CD4-positive, alpha-beta T cell treated with Interferon gamma for 1 hour (primary cell): ENCODE data around the gene COL4A1.

Source experiments
- DNase-seq: peaks from one replicate; pipeline ENCODE4 v3.0.0-alpha.2; 2020

Gene COL4A1

DNA sequence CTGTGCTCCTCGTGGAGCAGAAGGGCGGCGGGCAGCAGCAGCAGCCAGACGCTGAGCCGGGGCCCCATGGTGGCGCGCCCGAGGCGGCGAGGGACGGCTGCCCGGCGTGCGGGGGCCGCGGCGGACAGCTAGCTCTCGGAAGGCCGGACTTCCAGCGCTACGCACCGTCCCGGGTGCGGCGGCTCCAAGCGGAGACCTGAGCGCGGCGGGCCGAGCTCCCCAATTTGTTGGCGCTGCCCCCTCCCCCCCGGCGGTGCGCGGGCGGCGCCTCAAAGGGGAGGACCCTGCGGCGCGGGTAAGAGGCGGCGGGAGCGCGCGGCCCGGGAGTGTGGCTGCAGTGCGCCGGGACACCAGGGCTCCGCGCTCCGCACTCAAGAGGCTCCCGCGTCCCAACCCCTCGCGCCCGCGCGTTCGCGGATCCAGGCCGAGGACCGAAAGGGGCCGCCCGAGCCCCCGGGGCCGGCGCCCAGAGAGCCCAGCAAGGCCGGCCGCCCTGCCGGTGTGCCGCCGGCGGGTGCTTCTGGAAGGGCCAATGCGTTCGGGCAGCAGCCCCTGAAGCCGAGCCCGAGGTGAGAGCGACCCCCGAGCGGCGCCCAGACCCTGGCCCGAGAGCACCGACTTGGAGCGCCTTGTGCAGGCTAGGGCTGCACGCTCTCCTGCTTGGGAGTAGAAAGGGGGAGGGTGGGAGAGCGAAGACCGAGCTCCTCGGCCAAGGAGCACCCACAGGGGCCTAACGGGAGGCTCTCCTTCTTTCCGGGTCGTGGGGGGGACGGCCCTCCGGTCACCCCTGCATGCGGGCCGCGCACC, at the start of gene COL4A1, which contains the start of gene COL4A2:
COL4A1 (minus strand) TSS at position 198 of the 807 bp plus-strand sequence; CDS start at position 68, 130 bp downstream.
COL4A2 (plus strand) TSS at position 325 of the 807 bp plus-strand sequence. CDS start 620 bp downstream, outside the sequence.
- no peak for DNase-seq

DNA sequence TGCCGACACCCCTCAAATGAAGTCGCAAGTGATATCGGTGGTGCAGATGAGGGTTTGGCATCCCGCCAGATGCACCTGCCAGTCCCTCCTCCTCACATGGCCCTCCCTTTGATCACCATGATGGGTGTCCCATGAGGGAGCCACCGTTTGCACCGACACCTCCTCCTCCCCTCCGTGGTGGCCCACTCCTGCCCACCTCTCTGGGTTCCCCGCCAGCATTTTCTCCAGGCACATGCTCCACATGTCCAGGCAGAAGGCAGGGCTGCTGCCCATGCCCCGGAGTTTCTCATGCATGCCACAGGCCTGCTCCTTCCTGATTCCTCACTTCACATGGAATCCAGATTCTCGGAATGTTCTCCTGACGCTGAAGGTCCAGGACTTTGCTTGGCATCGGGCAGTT, 49.4 kb upstream of the COL4A1 start:
- DNase-seq = no peak

DNA sequence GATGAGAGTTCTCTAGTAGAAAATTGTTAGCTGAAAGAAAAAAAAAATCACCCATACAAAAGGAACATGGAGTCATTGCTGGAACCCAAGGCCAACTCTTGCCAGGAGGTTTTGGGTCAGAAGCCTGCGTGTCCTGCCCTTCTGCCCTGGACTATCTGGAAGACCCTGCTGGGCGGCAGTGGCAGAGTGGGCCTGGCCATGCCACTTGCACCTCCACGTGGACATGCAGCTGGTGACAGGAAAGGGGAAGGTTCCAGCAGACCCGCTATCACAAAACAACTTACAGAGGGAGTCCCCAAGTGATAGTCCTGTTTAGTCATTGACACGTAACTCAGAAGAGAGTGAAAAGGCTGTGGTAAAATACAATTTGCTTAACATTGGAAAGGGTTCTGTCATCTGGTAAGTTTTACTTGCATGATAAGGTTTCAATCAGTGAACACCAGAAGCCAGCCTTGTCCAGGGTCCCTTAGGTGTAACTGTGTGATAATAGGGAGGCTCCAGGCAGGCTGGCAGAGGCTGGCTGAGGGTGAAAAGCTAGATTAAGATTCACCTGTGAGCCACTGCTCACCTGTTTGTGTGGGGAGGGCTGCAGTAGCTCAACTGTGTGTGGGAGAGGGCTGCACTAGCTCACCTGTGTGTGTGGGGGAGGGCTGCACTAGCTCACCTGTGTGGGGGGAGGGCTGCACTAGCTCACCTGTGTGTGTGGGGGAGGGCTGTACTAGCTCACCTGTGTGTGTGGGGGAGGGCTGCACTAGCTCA, 47.9 kb upstream of the COL4A1 start:
- no peak for DNase-seq

DNA sequence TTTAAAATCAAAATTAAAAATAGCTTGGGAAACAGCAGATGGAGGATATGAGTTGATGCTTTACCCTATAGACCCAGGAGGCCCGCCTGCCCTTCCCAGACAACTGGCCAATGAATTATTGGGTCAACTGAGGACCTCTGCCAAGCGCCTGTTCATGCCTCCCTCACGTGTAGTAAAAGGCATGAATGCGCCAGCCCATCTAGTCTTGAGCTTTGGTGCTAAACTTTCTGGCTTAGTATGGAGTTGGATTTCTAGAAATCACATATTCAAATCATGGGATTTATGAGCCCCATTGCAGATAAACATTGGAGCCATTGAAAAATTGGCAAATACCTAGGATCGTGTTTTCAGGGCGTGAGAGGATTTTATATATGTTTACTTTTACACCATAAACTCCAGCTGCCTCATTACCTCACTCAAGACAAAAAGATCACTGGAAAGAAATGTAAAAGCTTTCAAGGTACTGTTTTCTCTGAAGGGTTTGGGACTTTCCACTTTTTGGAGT, 47.2 kb upstream of the COL4A1 start:
- no peak for DNase-seq

DNA sequence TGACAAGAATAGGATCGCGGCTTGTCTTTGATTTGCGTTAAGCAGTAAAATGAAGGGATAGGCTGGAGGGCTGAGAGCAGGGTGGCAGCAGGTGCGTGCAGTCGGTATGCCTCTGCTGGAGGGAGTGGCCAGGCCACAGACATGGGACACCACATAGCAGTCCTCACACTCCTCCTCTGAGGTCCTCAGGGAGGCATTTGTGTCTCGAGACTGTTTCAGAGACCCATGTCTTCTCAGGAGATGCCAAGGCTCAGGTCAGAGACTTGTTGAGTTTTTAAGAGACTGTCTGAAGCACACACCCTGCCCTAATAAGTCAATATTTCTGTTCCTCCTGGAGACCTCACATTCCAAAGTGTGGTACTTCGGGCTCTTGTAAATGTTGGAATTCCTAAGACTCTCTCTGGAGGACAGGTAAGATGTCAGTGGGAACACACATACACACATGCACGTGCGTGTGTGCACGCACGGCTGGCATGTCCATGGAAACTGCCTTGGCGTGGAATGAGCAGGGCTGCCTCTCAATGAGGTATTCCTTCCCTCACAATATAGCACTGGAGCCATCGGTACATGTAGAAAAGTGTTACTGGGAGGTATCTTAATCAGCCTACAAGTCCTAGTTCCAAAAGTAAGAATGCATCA, 46.5 kb upstream of the COL4A1 start:
- DNase-seq = no peak

DNA sequence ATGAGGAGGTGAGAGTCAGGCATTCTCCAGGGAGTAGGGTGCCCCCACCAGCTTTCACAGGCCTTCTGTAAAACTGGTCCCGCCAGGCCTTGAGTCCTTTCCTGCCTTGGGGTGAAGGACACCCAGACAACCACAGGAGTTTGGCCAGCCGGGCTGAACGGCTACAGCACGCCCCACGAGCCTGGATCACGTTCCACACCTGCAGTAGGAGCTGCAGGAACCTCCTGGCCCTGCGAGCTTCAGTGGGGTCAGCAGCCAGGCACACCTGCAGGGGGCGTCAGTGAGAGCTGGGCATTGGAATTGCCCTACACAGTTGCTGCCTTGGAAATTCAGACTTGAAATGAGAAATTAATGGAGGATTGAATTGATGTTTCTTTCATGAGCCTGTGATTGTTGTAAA, 45.8 kb upstream of the COL4A1 start:
- DNase-seq = no peak

DNA sequence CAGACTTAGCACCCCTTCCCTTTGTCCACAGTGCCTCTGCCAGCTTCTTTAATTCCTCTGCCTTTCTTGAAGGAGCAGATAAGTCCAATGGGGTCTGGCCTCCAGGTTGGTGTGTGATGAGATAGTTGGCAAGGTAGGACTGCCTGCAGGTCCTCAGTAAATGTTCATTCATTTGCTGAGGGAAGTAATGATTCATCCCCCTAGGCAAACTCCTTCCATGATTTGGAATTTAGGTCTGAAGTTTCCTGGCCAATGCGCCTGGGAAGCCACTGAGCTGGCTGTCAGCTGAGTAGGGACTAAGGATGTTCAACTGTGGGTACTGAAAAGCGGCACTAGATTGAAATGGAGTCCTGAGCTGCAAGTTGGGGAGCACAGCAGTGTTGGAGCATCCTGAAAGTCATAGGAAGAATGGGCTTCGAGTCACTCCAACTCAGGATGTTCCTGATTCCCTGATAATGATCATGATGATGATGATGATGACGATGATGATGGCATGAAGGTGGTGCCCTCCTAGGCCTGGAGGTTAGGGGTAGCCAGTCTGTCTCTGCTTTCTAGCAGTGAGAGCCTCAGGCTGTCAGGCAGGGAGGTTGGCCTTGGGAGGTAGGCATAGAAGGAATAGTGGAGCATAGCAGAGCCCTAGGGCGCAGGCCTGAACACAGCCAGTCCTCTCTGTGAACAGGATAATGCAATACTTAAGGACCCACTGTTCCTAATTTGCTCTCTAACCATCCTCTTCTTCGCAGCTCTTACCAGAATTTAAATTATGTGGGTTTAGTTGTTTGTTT, 44.9 kb upstream of the COL4A1 start:
- DNase-seq = no peak

DNA sequence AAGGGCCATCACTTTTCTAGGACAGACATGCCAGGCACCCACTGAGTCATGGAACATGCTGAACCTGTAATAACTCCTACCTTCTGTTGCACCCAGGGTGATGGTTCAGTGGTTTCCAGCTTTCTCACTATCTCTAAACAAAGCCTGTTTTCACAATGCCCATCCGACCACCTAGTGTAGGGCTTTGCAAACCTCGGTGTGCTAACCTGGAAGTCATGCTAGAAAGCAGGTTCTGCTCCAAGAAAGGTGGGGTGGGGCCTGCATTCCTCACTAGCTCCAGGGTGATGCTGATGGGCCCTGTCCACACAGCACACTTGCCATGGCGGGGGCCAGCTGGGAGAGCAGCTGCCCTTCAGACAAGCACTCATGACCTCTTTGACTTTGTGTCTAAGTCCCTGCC, 43.6 kb upstream of the COL4A1 start:
- no peak for DNase-seq

DNA sequence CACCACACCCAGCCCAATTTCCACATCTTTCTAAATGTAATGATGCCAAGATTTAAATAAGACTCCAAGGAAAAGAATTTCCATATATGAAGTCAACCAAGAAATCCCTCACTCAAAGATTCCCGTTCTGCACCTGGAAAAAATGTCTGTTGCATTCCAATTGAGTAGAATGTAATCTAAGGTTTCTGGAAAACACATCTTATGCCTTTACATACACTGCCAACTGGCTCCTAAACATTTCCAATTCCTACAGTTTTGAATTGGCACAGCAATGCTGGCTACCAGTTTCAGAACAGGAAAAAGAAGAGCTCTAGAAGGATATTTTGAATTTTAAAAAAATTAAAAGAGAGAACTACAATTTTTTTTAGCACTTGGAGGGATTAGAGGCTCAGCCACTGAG, 43.1 kb upstream of the COL4A1 start:
- DNase-seq = no peak

DNA sequence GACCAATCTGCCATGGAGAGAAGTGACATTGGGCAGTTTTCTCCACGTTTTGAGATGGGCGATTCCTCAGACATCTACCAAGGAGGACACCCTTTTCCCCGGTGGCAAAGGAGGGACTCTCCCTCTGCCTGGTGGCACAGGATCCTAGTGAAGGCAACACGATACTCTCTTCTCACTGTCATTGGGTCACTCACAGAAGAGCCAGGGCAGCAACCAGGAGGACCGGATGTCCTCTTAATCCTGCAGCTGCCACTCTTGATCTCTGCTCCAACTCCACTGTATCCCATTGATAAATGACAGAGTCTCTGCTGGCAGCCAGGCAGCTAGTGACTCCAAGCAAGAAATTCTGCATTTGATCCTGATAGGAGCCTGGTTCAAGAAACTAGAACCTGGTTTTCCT, 42.3 kb upstream of the COL4A1 start:
- DNase-seq = no peak

DNA sequence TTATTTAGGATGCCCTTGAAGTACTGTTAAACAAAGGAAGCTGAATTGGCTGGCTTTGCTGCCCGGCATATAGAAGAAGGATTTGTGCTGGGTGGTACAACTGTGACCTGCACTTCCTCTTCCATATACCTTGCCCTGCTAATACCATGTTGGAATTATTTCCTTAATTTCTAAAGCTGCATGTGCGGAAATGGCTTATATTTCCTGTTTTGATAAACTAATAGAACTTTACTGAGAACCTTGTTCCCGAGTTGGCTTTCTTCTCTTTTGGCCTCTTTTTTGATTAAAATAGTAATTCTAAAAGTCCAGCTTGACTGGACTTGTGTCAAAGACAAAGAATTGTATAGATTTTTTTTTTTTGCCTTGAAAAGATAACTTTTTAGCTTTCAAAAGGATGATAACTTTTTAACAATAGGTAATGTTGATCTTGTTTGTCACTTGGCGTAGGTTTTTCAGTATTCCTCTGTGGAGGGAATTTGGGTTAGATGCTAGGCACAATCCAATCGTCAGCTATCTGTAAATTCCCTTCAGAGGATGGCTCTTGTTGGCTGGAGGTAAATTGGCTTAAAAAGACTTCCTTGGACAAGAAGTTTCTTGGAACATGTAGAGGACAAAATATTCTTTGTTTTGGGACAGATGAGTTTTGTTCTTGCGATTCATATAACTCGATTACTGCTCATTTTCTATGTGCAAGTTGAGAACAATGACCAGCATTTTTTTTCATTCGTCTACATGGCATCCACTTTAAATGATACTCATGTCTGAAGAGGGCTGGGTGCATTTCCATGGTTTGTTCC, 41.5 kb upstream of the COL4A1 start:
- DNase-seq = no peak

DNA sequence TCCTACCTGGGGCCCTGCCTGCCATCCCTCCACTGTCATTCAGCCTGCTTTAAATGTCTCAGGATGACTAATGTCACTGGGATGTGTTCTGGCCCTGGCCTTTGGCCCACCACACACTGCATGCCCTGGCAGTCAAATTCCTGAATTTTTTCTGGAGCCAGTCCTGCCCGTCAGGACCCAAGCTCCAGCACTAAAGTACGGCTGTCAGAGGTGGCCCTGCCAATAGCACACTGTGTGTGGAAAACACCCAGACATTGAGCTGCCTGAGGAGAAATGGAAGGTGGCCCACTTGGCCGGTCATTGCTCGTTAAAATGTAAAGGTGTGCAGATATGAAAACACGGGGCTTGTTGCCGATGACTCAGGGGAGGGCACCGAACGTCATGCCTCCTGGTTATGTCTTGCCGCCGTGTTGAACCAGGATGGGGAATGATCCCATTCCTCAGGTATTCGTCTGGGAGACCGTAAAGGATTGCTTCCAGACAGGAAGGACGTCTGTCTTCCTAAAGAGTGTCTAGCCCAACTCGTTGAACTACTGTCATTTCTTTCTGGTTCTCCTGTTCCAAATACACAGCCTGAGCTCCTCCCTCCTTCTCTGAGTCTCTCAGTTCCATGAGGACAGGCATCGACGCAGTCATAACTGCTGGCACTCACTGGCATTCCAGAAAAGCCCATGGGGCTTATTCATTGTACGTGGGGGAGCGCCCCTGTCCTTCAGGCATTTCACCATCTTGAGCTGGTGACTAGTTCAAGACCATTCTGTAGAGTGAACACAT, 40.8 kb upstream of the COL4A1 start:
- DNase-seq = no peak

DNA sequence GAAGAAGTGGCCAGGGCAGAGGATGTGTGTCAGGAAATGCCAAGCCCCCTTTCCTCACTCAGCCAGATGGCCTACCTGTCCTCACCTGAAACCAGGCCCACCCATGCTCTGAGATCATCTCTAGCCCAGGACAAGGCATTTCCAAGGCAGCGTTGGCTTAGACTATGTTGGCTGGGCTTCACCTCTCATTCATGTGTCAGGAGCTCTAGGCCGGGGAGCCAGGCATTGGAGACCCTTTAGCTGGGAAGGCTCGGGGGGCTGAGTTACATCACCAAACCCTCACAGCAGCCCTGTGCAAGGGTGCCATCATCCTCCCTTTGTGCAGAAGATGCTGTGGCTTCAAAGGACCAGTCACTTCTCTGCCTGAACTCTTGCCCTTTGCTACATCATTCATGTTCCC, 40.1 kb upstream of the COL4A1 start:
- DNase-seq = no peak

DNA sequence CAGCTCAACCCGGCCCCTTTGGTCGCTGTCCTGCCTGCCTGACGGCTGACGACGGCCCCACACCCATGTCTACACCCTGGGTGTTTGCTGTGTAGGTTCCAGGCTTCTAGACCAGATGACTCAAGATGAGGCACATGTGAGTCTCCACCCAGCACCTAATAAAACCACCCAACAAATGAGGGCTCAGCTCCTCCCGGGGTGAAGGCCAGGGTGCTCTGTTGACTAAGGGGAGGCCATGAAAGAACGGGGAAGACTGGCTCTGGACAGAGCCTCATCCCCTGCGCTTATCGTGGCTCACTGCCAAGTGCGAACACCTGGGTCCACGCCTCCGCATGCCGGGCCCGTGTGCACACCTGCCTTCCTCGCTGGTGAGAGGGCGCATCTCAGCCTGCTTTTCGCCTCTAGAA, 39.7 kb upstream of the COL4A1 start:
- DNase-seq = no peak

DNA sequence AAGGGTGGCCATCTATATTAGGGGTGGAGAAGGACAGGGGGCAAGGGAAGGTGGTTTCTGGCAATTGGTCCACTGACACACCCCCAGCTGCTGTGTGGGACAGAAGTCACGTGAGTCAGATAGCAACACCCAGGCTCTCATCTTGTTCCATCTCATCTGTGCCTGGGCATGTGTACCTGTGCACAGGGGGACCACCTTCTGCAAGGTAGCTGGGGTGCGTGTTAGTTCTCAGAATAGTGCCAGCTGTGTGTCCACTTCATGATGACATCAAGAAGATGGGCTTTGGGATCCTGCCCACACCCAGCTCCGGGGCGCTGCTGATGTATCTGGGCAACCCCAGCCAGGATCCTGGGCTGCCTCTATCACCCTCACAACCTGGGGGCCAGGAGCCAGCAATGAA, 38.7 kb upstream of the COL4A1 start:
- DNase-seq = no peak

DNA sequence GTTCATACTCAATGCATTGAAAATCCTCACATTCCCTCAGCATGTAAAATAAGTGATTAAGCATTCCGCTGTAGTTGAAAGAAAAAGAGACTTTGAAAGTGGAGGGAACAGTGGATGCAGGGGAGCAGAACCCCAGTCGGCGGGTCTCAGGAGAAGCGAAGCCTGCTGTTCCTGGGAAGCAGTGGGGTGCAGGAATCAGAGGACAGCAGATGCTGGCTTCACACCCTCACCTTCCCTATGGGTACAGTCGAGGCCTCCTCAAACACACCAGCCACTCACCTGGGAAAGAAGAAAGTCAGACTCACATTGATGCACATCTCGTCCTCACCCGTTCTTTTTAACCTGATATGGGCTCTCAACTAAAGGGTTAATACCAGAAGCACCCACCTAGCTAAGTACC, 38.3 kb upstream of the COL4A1 start:
- no peak for DNase-seq

DNA sequence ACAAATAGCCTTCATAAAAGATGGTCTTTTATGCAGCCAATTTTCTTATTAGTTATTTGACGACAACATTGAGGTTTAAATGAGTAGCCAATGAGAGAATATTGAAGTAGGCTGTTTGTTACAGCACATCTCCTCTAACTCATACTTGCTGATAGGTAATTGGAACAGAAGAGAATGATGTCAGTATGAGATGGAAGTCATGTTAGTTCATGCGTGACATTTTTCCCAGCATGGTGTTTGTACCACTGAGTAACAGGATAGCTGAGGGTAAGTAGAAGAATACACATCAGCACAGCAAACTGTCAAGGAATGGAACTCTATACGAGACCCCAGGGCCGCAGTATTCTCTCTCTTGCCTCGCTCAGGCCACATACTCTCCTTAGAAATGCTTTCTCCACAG, 37.4 kb upstream of the COL4A1 start:
- DNase-seq = no peak

DNA sequence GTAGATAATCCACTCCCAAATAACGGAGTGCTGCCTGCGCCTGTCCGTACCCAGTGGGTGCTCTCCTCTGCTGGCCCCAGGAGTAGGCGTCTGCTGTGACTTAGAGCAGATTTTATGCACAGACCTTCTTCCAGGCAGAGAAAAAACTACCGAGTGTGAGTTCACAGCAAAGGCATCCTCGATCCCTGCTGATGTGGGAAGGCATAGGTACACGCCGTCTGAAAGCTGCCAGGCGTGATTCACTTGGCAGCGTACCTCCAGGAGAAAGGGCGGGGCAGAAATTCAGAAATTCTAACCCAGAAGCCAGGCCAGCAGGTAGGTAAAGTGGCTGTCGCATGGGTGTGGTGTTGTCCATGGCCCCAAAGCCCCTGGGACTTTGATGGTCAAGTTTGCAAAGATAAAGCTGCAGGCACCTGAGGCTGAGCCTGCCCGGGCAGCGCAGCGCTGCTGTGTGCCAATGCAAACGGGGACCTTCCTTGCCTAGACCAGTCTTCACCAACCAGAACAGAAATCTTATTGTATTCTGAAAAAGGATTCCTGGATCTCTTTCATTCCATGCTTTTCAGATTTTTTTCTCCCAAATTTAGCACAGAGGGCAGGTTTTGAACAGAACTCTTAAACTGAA, 36.4 kb upstream of the COL4A1 start:
- no peak for DNase-seq

DNA sequence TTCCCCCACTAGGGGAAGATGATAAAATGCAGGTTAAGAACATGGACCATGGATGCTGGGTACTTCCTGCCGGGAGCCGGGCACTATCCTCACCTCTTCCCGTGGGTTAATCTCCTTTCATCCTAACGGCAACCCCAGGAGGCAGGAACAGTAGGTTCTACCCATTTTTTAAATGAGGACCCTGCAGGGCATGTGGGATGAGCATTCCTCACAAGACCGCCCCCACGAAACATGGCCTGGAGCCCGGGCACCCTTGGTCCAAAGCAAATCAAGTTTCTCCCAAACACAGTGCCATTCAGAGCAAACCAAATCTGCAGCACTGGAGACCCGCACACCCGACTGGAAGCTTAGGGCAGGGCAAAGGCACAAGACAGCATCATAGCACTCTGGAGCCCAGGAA, 35.5 kb upstream of the COL4A1 start:
- no peak for DNase-seq

DNA sequence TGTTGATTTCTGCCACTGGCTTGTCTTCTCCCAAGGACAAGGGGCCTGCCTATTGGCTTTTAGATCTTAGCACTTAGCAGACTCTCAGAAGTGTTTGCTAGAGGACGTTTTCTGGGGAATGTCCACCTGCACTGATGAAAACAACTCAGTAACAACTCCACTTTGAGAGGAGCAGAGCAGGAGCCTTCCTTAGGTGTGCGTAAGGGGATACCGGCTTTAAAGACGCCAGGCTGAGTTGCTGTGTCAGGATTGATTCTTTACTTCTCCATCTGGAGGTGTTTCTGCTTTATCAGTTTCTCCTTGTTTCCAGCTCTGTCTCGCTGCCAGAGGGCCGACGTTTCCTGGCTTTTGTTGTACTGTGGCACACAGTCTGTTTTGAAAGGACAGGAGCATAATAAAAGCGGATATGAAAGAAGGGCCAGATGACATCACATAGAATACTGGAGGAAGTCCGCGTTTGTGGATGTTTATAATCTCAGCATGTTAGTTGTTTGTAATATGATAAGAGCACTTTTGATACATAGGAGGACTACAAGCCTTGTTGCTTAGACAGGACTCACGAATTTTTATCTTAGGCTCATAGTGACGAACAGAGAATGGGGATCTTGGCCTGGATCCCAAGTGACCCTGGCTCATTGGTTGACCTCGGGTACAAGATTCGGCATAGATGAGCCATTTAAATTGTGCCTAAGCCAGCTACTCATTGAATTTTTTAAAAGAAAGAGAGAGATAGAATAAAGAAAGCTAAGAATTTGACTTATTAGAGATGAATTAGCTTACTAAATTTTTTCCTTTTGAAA, 34.7 kb upstream of the COL4A1 start:
- DNase-seq = no peak
